Inflammatory macrophage (primary cell): ENCODE data around the gene ATP8B2.

Source experiments
- DNase-seq, 2 donors: peaks; one replicate each; pipeline ENCODE4 v3.0.0-alpha.2; 2020 to 2022

Gene ATP8B2

GRCh38 chr1:154398141-154398540 lies 72.8 kb downstream of the ATP8B2 start:
- DNase-seq = peak in 1 of 2 donors; percentile 40

GRCh38 chr1:154398678-154399077 lies 73.4 kb downstream of the ATP8B2 start:
- DNase-seq = no peak

DNA sequence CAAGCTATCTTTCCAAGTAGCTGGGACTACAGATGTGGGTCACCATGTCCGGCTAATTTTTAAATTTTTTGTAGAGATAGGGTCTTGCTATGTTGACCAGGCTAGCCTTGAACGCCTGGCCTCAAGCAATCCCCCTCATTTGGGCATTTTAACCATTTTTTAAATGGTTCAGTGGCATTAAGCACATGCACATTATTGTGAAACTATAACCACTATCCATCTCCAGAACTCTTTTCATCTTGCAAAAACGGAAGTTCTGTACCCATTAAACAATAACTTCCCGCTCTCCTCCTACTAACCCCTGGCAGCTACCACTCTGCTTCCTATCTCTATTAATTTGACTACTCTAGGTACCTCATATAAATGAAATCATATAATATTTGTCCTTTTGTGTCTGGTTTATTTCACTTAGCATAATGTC lies 75.1 kb downstream of the ATP8B2 start:
- peak; percentile 42 to 72 for DNase-seq
